BJ (cell line): ENCODE results near the gene ZBP1. TPM values are rescaled to one million over a fixed set of nuclear protein-coding genes. Genes with fewer than 3 reads are reported as not detected.

Experiments
- CTCF ChIA-PET: fragments of 350-600 bp; formaldehyde crosslinking; extraction: SDS; loops from one replicate; lab custom pipeline; 2021; ENCODE audit warnings: antibody characterized with exemption, inconsistent platforms; lab: Yijun Ruan, JAX
- POLR2A ChIA-PET: fragments of 300-600 bp; sonication (Branson Sonifier 250); formaldehyde crosslinking; extraction: SDS; loops from one replicate; lab custom pipeline; 2021; ENCODE audit warnings: antibody characterized with exemption; lab: Charles Lee
- DNase-seq: peaks from one replicate; pipeline ENCODE4 v3.0.0-alpha.2; 2011; ENCODE audit warnings: low read depth
- H3K27me3 ChIP-seq: 2 replicates; pipeline ENCODE4 v1.6.0; 2011; ENCODE audit warnings: low read length; ENCODE audit not compliant: control insufficient read depth, insufficient read depth
- H3K36me3 ChIP-seq: 2 replicates; pipeline ENCODE4 v1.5.1; 2011; ENCODE audit warnings: low read length; ENCODE audit not compliant: control insufficient read depth, insufficient read depth
- H3K4me3 ChIP-seq: 2 replicates; pipeline ENCODE4 v1.5.1; 2011; ENCODE audit warnings: low read depth, mild to moderate bottlenecking, control low read depth, low read length
- polyA plus RNA-seq: library from polyadenylated mRNA; depleted of rRNA; stranded (reverse); fragments of >200 nt; gene quantifications from 2 replicates; pipeline ENCODE4 v1.2.3, GENCODE V29; 2011
- TF ChIP-seq, protein P1 (sequence below): IDR thresholded peaks from 2 replicates; pipeline ENCODE4 v1.5.1; 2011; ENCODE audit warnings: low read depth, mild to moderate bottlenecking, control low read depth, inconsistent platforms, low read length, moderate library complexity; ENCODE audit not compliant: insufficient read depth

ZBP1 gene
- polyA plus RNA-seq, 1 experiment: not detected

- POLR2A ChIA-PET: no interaction called here
- TF ChIP-seq, protein P1, sequence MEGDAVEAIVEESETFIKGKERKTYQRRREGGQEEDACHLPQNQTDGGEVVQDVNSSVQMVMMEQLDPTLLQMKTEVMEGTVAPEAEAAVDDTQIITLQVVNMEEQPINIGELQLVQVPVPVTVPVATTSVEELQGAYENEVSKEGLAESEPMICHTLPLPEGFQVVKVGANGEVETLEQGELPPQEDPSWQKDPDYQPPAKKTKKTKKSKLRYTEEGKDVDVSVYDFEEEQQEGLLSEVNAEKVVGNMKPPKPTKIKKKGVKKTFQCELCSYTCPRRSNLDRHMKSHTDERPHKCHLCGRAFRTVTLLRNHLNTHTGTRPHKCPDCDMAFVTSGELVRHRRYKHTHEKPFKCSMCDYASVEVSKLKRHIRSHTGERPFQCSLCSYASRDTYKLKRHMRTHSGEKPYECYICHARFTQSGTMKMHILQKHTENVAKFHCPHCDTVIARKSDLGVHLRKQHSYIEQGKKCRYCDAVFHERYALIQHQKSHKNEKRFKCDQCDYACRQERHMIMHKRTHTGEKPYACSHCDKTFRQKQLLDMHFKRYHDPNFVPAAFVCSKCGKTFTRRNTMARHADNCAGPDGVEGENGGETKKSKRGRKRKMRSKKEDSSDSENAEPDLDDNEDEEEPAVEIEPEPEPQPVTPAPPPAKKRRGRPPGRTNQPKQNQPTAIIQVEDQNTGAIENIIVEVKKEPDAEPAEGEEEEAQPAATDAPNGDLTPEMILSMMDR: no peak
- peaks cover 3% of the 10 kb centered on the region for H3K27me3 ChIP-seq
- H3K4me3 ChIP-seq: no peak overlapping the region
- no peak for DNase-seq
- no peaks in the 10 kb centered on the region for H3K36me3 ChIP-seq
- CTCF ChIA-PET: interaction anchor here (1.3 kb wide), 1 partner anchor 18 kb away, joined by 4 read pairs; no protein-coding TSS in a partner anchor
These were observed 55.1 kb downstream of the ZBP1 start for GRCh38 chr20:57564951-57565642.

DNA sequence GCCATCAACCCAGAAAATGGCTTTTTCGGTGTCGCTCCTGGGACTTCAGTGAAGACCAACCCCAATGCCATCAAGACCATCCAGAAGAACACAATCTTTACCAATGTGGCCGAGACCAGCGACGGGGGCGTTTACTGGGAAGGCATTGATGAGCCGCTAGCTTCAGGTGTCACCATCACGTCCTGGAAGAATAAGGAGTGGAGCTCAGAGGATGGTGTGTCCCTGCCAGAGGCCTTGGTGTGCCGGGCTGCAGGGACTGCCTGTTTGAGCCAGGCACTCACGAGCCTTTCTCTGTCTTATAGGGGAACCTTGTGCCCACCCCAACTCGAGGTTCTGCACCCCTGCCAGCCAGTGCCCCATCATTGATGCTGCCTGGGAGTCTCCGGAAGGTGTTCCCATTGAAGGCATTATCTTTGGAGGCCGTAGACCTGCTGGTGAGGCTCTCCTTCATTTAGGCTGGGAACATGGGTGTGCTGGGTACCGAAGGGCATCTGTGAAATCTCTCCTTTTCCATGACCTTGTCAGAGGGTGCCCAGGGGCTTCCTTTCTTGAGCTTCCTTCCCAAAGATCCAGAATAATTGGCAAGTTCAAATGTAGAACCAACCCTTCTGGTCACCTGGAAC lies 55.9 kb downstream of the ZBP1 start:
- TF ChIP-seq, protein P1: no peak
- POLR2A ChIA-PET: no interaction called here
- Histone ChIP-seq H3K36me3 (no peaks in the 10 kb centered on the region), H3K27me3 (peaks cover 3% of the 10 kb centered on the region), H3K4me3 (no peak overlapping the region)
- CTCF ChIA-PET: no interaction called here
- no peak for DNase-seq

- ChIA-PET POLR2A (no interaction called here), CTCF (no interaction called here)
- TF ChIP-seq, protein P1: no peak
- no peaks in the 10 kb centered on the region for H3K36me3 ChIP-seq
- H3K4me3 ChIP-seq: no peak overlapping the region
- no peak for DNase-seq
- peaks cover 2% of the 10 kb centered on the region for H3K27me3 ChIP-seq
These were observed 56.7 kb downstream of the ZBP1 start for GRCh38 chr20:57563522-57563921.

- Histone ChIP-seq H3K36me3 (no peaks in the 10 kb centered on the region), H3K27me3 (peaks cover 2% of the 10 kb centered on the region), H3K4me3 (no peak overlapping the region)
- TF ChIP-seq, protein P1: no peak
- DNase-seq: no peak
- CTCF ChIA-PET: interaction anchor here (0.6 kb wide), 1 partner anchor 310 kb away, joined by 3 read pairs; no protein-coding TSS in a partner anchor
- POLR2A ChIA-PET: no interaction called here
These were observed 57.4 kb downstream of the ZBP1 start for GRCh38 chr20:57562541-57563465.
